GM19467 (cell line): Measurements from ENCODE around the gene LAMC3.

Experiments
- ATAC-seq: cut with Tn5 transposase; IDR thresholded peaks from one replicate; pipeline ENCODE4 v1.9.1; 2021; ENCODE audit warnings: mild to moderate bottlenecking, moderate library complexity; ENCODE audit not compliant: unreplicated experiment

LAMC3 gene

GRCh38 chr9:131011274-131012022 is 2.5 kb downstream of the LAMC3 start:
- no peak for ATAC-seq

DNA sequence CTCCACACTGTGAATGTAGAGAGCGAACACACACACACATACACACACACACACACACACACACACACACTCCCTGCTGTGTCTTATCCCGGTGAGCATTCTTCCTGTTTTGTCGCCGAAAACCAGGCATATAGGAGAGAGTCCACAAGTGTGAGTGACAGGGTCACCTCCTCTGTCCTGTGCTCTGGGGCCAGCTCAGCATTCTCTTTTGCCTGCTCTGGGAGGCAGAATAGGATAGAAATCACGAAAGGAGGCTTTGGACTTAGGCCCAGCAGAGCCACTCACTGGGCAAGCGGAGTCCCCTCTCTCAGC is 3.0 kb downstream of the LAMC3 start:
- no peak for ATAC-seq

DNA sequence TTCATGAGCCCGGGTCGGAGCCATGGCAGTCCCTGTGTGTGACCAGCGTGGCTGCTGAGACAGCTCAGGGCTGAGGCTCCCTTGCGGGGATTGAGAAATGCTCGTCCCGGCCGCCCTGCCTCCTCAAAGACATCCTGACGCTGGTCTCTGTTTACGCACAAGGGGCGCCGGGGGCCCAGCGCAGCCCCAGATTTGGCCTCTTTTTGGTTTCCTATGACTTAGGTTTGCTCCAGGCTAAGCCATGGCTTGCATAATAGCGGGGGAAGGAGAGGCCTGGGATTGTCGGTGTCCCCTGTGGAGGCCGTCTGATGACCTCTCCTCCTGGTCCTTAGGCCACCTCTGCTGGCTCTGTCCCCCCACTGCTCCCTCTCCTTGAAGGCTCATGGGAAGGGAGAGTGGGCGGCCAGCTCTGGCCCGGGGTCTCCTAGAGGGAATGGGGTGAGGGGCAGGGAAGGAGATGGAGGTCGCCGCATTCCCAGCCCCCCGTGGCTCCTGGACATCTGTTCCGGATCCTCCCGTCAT is 3.5 kb downstream of the LAMC3 start:
- no peak for ATAC-seq

DNA sequence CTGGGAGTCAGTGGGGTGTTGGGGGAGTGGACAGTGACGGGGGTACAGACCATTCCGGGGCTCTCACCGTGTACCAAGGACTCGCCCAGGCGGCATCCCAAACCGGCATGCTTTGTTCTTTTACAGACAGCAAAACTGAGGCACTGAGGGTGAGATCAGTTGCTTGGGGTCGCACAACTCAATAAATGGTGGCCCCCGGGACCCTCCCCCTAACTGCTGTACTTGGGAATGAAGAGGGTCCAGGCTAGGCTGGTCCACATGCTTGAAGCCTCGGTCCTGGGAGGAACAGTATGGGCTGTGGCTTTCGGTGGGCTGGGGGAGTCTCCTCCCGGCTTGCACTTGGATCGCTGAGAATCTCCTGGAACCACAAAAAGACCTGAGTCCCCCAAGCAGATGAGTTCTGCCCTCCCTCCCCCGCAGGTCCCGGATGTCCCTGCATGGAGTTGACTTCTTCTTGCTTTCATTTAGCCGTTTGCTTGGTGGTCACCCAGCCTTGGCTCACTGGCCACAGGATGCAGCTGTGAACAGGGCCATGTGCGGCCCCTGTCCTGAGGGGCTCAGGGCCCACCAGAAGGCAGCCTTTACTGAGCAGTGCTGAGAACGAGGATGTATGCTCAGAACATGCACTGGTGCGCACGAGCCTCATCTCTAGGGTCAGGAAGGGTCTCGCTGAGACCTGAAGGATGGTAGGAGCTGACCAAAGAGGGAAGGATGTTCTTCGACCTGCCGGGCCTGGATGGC is 4.2 kb downstream of the LAMC3 start:
- ATAC-seq, result no peak

DNA sequence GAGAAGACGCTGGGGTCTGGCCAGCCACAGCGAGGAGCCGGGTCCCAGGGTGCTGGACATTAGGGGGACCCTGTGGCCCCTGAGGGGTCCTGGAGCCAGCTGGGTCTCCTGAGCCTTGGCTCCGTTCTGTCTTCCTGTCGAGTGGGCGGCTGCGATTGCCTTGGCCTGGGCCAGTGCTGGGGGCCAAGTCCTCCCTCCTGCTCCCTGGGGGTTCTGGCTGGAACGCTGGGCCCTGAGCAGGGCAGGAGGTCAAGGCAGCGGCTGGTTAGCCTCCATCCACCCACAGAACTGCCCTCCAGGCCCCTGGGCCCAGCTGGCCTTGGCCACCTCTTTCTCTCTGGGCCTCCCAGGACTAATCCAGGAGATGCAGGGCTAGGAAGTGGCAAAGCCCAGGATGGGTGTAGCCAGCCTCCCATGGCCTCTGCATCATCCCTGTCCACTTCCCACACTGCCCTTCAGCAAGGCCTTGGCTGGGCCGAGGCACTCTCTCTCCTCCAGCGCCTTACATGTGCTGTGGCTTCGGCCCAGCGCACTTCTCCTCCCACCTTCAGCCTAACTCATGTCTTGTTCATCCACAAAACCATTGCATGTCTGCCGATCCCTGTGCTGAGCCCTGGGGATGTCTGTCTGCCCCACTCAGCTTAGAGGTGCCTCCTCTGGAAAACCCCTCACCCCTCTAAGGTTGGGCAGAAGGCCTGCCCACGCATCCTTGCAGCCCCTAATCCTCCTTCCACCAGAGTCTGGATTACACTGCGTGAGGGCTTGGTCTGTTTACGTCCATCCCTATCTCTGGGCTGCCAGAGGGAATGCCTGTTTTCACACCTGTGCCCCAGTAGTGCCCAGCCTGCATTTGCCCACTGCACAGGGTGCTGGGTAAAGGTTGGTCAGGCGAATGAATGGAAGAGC is 5.0 kb downstream of the LAMC3 start:
- ATAC-seq, result no peak

DNA sequence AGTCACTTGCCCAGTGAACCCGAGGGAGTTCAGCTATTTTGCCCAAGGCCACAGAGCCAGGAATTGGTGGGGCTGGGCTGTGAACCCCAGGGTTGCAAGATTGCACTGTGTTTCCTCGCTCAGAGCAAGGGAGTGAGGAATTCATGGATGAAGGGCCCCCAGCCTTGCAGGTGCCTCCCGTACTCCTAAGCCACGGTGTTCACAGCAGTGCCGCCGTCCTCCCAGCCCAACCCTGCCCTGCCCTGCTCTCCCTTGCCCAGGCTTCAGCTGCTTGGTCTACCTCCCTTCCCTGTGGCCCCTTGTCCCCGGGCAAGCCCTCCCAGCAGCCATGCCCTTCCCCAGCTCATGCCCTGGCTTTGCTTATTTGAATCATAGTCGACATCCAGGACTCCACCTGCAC is 6.1 kb downstream of the LAMC3 start:
- ATAC-seq, result no peak

GRCh38 chr9:131015876-131016397 is 7.0 kb downstream of the LAMC3 start:
- no peak for ATAC-seq

DNA sequence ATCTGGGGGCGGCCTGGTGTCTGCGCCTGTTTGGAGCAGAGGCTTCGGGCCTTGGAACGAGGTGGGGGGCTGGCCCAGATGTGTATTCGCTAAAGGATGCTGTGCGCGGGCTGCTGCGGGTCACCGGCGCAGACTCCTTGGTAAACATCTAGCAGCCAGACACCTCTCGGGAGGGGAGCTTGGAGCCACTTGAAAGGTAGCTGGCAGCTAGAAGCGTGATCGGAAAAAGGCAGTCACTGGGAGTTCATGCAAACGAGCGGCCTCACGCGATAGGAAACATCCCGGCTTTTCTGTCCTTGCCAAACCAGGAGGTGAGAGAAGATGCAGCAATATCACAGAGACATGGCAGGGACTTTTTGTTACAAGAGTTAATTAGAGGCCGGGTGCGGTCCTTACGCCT is 8.1 kb downstream of the LAMC3 start:
- ATAC-seq, result no peak

DNA sequence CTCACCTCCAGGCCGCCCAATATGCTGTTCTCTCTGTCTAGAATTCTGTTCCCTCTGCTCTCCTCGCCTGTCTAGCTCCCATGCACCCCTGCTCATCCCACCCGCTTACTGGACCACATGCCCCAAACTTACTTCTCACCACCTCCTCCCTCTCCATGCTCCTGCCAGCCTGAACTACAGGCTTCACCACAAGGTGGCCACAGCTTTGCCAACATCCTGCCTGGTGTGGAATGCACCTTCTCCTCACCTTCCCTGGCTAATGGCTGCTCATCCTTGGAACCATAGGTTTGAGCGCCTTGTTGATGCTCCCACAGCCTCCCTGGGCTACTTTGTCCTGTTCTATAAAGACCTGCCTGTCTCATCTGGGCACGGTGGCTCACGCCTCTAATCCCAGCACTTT is 9.6 kb downstream of the LAMC3 start:
- no peak for ATAC-seq

GRCh38 chr9:131019388-131020239 is 10.6 kb downstream of the LAMC3 start:
- no peak for ATAC-seq

GRCh38 chr9:131020388-131020787 is 11.4 kb downstream of the LAMC3 start:
- ATAC-seq, result no peak

GRCh38 chr9:131020862-131021261 is 11.9 kb downstream of the LAMC3 start:
- no peak for ATAC-seq

GRCh38 chr9:131021785-131022184 is 12.8 kb downstream of the LAMC3 start:
- no peak for ATAC-seq

GRCh38 chr9:131024978-131025868 is 16.2 kb downstream of the LAMC3 start:
- ATAC-seq, result no peak

- ATAC-seq, result no peak
Measured at GRCh38 chr9:131025953-131026858, 17.2 kb downstream of the LAMC3 start.

- ATAC-seq, result no peak
Measured at GRCh38 chr9:131027048-131027871, 18.3 kb downstream of the LAMC3 start.

DNA sequence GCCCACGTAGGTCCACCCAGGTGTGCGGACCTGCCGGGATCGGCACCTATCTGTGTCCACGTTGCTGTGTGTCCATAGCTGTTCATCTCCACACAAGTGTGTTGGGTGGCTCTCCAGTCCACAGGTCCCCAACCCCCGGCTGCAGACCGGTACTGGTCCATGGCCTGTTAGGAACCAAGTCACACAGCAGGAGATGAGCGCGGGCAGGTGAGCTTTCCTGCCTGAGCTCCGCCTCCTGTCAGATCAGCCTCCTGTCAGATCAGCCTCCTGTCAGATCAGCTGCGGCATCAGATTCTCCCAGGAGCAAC is 18.9 kb downstream of the LAMC3 start:
- no peak for ATAC-seq
